ENCODE results near the gene CACNB4.

GRCh38 chr2:151802315-151802714, 296.5 kb downstream of the CACNB4 start:
- TF ChIP-seq POLR2A (IDR thresholded peaks at IDR 0.05): no peak
- no peak for TF ChIP-seq CTCF (IDR thresholded peaks at IDR 0.05)
- TF ChIP-seq EP300 (IDR thresholded peaks at IDR 0.05): no peak

All from tibial nerve (tissue), 4 donors.